Activated CD4-positive, alpha-beta T cell treated with anti-CD3 and anti-CD28 coated beads, Interleukin-2, amount 50 U/mL, for 48 hours (primary cell): ENCODE data around the gene CCDC91.
A peak's percentile ranks its signal among the peaks of the same experiment; 100 is the strongest.

Source experiments
- DNase-seq, 2 experiments: peaks; one replicate each; pipeline ENCODE4 v3.0.0-alpha.2; 2020

The CCDC91 gene

GRCh38 chr12:28190321-28191050 lies at the start of gene CCDC91:
Gene CCDC91 (plus strand): TSS chr12:28190456. CDS start chr12:28257216, 66,760 bp downstream.
- peak; percentile 87 to 89 for DNase-seq

- DNase-seq = no peak
These were observed 46.2 kb upstream of the CCDC91 start for GRCh38 chr12:28144059-28144458.

- no peak for DNase-seq
These were observed 45.7 kb upstream of the CCDC91 start for GRCh38 chr12:28144532-28144931.

GRCh38 chr12:28145216-28145615 lies 45.0 kb upstream of the CCDC91 start:
- DNase-seq = no peak

- no peak for DNase-seq
These were observed 41.0 kb upstream of the CCDC91 start for GRCh38 chr12:28149279-28149678.

- no peak for DNase-seq
These were observed 33.9 kb upstream of the CCDC91 start for GRCh38 chr12:28156362-28156761.

- DNase-seq = no peak
These were observed 33.5 kb upstream of the CCDC91 start for GRCh38 chr12:28156804-28157203.

GRCh38 chr12:28158353-28158752 lies 31.9 kb upstream of the CCDC91 start:
- no peak for DNase-seq

- DNase-seq = no peak
These were observed 30.6 kb upstream of the CCDC91 start for GRCh38 chr12:28159688-28160087.

GRCh38 chr12:28161697-28162096 lies 28.6 kb upstream of the CCDC91 start:
- no peak for DNase-seq

GRCh38 chr12:28162697-28163096 lies 27.6 kb upstream of the CCDC91 start:
- DNase-seq = no peak

GRCh38 chr12:28164644-28165275 lies 25.5 kb upstream of the CCDC91 start:
- DNase-seq = no peak

GRCh38 chr12:28167981-28168485 lies 22.2 kb upstream of the CCDC91 start:
- no peak for DNase-seq

- no peak for DNase-seq
These were observed 18.7 kb upstream of the CCDC91 start for GRCh38 chr12:28171356-28172060.

GRCh38 chr12:28172434-28173030 lies 17.7 kb upstream of the CCDC91 start:
- DNase-seq = no peak

- DNase-seq = no peak
These were observed 16.8 kb upstream of the CCDC91 start for GRCh38 chr12:28173440-28173839.

GRCh38 chr12:28175098-28175589 lies 15.1 kb upstream of the CCDC91 start:
- DNase-seq = no peak

- no peak for DNase-seq
These were observed 14.0 kb upstream of the CCDC91 start for GRCh38 chr12:28176295-28176694.

- no peak for DNase-seq
These were observed 12.8 kb upstream of the CCDC91 start for GRCh38 chr12:28177461-28177860.

- DNase-seq = no peak
These were observed 12.4 kb upstream of the CCDC91 start for GRCh38 chr12:28177905-28178304.

- DNase-seq = no peak
These were observed 11.5 kb upstream of the CCDC91 start for GRCh38 chr12:28178775-28179174.

- no peak for DNase-seq
These were observed 9.5 kb upstream of the CCDC91 start for GRCh38 chr12:28180786-28181185.

GRCh38 chr12:28184375-28184774 lies 5.9 kb upstream of the CCDC91 start:
- DNase-seq = no peak
